A549 (cell line): ENCODE data around the gene TMEM163. TPM values are rescaled to one million over a fixed set of nuclear protein-coding genes. Genes with fewer than 3 reads are reported as not detected.

Experiments used
- ATAC-seq, 2 experiments: fragments of 200-7000 bp in 1 of 2; fragments of >200 bp in 1 of 2; cut with Nextera tagmentation in 1 of 2; cut with Tn5 transposase in 1 of 2; 3 replicates each; pipeline versions ENCODE4 v1.8.0 to v1.9.1; 2018 to 2020; ENCODE audit warnings: mild to moderate bottlenecking in 1 of 2, moderate library complexity in 1 of 2
- CTCF ChIA-PET: fragments of 300-600 bp; sonication (Branson Sonifier 250); formaldehyde crosslinking; extraction: SDS; loops from one replicate; lab custom pipeline; 2021; ENCODE audit warnings: antibody characterized with exemption, inconsistent platforms; lab: Yijun Ruan, JAX
- POLR2A ChIA-PET: fragments of 350-600 bp; formaldehyde crosslinking; extraction: SDS; loops from one replicate; lab custom pipeline; 2021; ENCODE audit warnings: antibody characterized with exemption, inconsistent platforms; lab: Yijun Ruan, JAX
- DNase-seq, 2 experiments: peaks; one replicate each; pipeline versions ENCODE4 v3.0.0 to v3.0.0-alpha.2; 2011 to 2016; ENCODE audit warnings: low read depth in 1 of 2, low spot score in 1 of 2
- FAIRE-seq: peaks from 2 replicates; lab custom pipeline; 2011; peaks lifted over from hg19 to GRCh38; lab: Jason Lieb, UNC
- H3K27ac ChIP-seq, 2 experiments: fragments of >200 bp; sonication (Bioruptor Twin); formaldehyde crosslinking; 3 replicates each; pipeline ENCODE4 v1.5.1; 2016 to 2017
- H3K4me1 ChIP-seq: fragments of >200 bp; sonication (Bioruptor Twin); formaldehyde crosslinking; 3 replicates; pipeline ENCODE4 v1.6.1; 2016
- H3K4me2 ChIP-seq: fragments of >200 bp; sonication (Bioruptor Twin); formaldehyde crosslinking; 3 replicates; pipeline ENCODE4 v1.6.1; 2016
- H3K4me3 ChIP-seq: fragments of >200 bp; sonication (Bioruptor Twin); formaldehyde crosslinking; 3 replicates; pipeline ENCODE4 v1.5.1; 2016
- H3K9me3 ChIP-seq: fragments of >200 bp; sonication (Bioruptor Twin); formaldehyde crosslinking; 3 replicates; pipeline ENCODE4 v1.6.1; 2016
- CBX8 ChIP-seq: fragments of 200-600 bp; sonication (generic); IDR thresholded peaks from 2 replicates; pipeline ENCODE4 v1.6.1; 2016
- CHD2 ChIP-seq: fragments of 150-350 bp; IDR thresholded peaks from 2 replicates; pipeline ENCODE4 v1.6.1; 2014; ENCODE audit warnings: low read length; ENCODE audit not compliant: partially characterized antibody
- CHD4 ChIP-seq: fragments of 200-600 bp; sonication (generic); IDR thresholded peaks from 2 replicates; pipeline ENCODE4 v1.6.1; 2016; ENCODE audit warnings: antibody characterized with exemption, mild to moderate bottlenecking, borderline replicate concordance
- EHF ChIP-seq: fragments of 250-450 bp; sonication (Bioruptor Pico); IDR thresholded peaks from 2 replicates; pipeline ENCODE4 v1.5.0; 2020; ENCODE audit warnings: mild to moderate bottlenecking
- EHMT2 ChIP-seq: fragments of 200-600 bp; sonication (generic); IDR thresholded peaks from 2 replicates; pipeline ENCODE4 v1.6.1; 2016; ENCODE audit warnings: antibody characterized with exemption, low read depth, mild to moderate bottlenecking, moderate library complexity
- ESRRA ChIP-seq: fragments of 150-350 bp; IDR thresholded peaks from 2 replicates; pipeline ENCODE4 v1.6.1; 2014; ENCODE audit warnings: mild to moderate bottlenecking, low read length, borderline replicate concordance
- FOXS1 ChIP-seq: fragments of 250-450 bp; sonication (Bioruptor Pico); IDR thresholded peaks from 2 replicates; pipeline ENCODE4 v1.5.0; 2020; ENCODE audit warnings: mild to moderate bottlenecking, moderate library complexity
- GATA3 ChIP-seq: IDR thresholded peaks from 2 replicates; pipeline ENCODE4 v1.6.1; 2012; ENCODE audit warnings: borderline replicate concordance
- HEYL ChIP-seq: fragments of 250-450 bp; sonication (Bioruptor Pico); IDR thresholded peaks from 2 replicates; pipeline ENCODE4 v1.8.0; 2021; ENCODE audit warnings: mild to moderate bottlenecking, moderate library complexity
- JUN ChIP-seq, 2 experiments: fragments of >200 bp; sonication (Bioruptor Twin); formaldehyde crosslinking; IDR thresholded peaks; 2 replicates in 1 of 2; 3 replicates in 1 of 2; pipeline ENCODE4 v1.6.1; 2016 to 2017
- JUNB ChIP-seq: fragments of >200 bp; sonication (Bioruptor Twin); formaldehyde crosslinking; IDR thresholded peaks from 2 replicates; pipeline ENCODE4 v1.6.1; 2016
- MAZ ChIP-seq: fragments of 150-350 bp; IDR thresholded peaks from 2 replicates; pipeline ENCODE4 v1.6.1; 2014; ENCODE audit warnings: antibody characterized with exemption, low read depth, low read length, borderline replicate concordance
- NFE2L2 ChIP-seq: fragments of 150-350 bp; conservative IDR thresholded peaks from 2 replicates; pipeline ENCODE4 v1.6.1; 2014; ENCODE audit warnings: low read length
- POLR2A ChIP-seq: IDR thresholded peaks from 2 replicates; pipeline ENCODE4 v1.6.1; 2012; ENCODE audit warnings: mild to moderate bottlenecking, low read length
- RAD21 ChIP-seq, 2 experiments: fragments of >200 bp in 1 of 2; sonication (Bioruptor Twin) in 1 of 2; formaldehyde crosslinking in 1 of 2; IDR thresholded peaks in 1 of 2; conservative IDR thresholded peaks in 1 of 2; 2 replicates in 1 of 2; 3 replicates in 1 of 2; pipeline ENCODE4 v1.6.1; 2012 to 2018; ENCODE audit warnings: inconsistent platforms in 1 of 2
- RCOR1 ChIP-seq: fragments of 150-350 bp; IDR thresholded peaks from 2 replicates; pipeline ENCODE4 v1.6.1; 2014; ENCODE audit warnings: antibody characterized with exemption, low read length, low read depth
- RNF2 ChIP-seq: fragments of 200-600 bp; sonication (generic); IDR thresholded peaks from 2 replicates; pipeline ENCODE4 v1.6.1; 2016; ENCODE audit warnings: low read depth, mild to moderate bottlenecking, antibody characterized with exemption, moderate library complexity, borderline replicate concordance
- SREBF2 ChIP-seq: fragments of 450-650 bp; IDR thresholded peaks from 2 replicates; pipeline ENCODE4 v1.6.1; 2014; ENCODE audit warnings: mild to moderate bottlenecking, moderate library complexity
- TP53 ChIP-seq: fragments of 250-450 bp; sonication (Bioruptor Pico); IDR thresholded peaks from 2 replicates; pipeline ENCODE4 v1.5.0; 2021; ENCODE audit warnings: mild to moderate bottlenecking, moderate library complexity
- ZFP36 ChIP-seq: fragments of 450-650 bp; IDR thresholded peaks from 2 replicates; pipeline ENCODE4 v1.6.1; 2014; ENCODE audit warnings: borderline replicate concordance; ENCODE audit not compliant: partially characterized antibody
- WGBS: methylation state at CpG from one replicate; pipeline ENCODE4 v1.1.6; 2017; ENCODE audit errors: missing lambda C conversion rate; 5-methylcytosine and 5-hydroxymethylcytosine counted together
- polyA plus RNA-seq, 4 experiments: library from polyadenylated mRNA; depleted of rRNA in 3 of 4; stranded (reverse); fragments of >200 nt; fragmentation: RNase III in 1 of 4; extraction: RNeasy Plus Mini Kit Qiagen cat#74134 plus additional on column Dnase treatment in 1 of 4; gene quantifications; 2 replicates in 3 of 4; 3 replicates in 1 of 4; pipeline ENCODE4 v1.2.3, GENCODE V29; 2011 to 2017
- TF ChIP-seq, protein P1 (sequence below): fragments of 150-350 bp; IDR thresholded peaks from 2 replicates; pipeline ENCODE4 v1.6.1; 2014; ENCODE audit warnings: low read depth, mild to moderate bottlenecking, low read length
- TF ChIP-seq, protein P2 (sequence below): fragments of >200 bp; sonication (Bioruptor Twin); formaldehyde crosslinking; IDR thresholded peaks from 2 replicates; pipeline ENCODE4 v1.6.1; 2016
- TF ChIP-seq, protein P3 (sequence below): fragments of >200 bp; sonication (Bioruptor Twin); formaldehyde crosslinking; IDR thresholded peaks from 3 replicates; pipeline ENCODE4 v1.6.1; 2016
- TF ChIP-seq, protein P4 (sequence below): IDR thresholded peaks from 2 replicates; pipeline ENCODE4 v1.6.1; 2012
- TF ChIP-seq, protein P5 (sequence below): fragments of 250-450 bp; sonication (Bioruptor Pico); IDR thresholded peaks from 2 replicates; pipeline ENCODE4 v1.5.0; 2020; ENCODE audit warnings: low read depth, mild to moderate bottlenecking, moderate library complexity

TMEM163 gene
- polyA plus RNA-seq, 2 of the 4 experiments (the other 2 are of a cell fraction) = not detected

DNA sequence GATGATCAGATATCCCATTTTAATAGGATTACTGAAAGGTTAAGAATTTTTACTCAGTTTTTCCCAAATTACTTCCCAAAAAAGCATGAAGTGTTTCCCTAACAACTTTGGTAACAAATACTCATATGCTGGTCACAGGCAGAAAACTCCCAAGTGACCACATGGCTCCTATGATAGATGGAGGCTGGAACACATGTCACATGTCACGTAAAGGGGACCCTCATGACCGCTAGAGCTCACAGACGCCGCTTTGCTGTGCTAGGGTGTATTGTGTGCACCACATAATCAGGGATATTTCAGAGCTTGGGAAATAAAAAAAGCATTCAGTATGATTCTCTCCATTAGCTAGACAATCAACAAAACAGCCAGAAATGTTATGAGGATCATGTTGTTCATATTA is 228.2 kb downstream of the TMEM163 start:
- ChIA-PET CTCF (interaction anchor here (0.9 to 1.9 kb wide), 2 partner anchors 26 to 39 kb away, joined by 3 to 5 read pairs; no protein-coding TSS in a partner anchor), POLR2A (no interaction called here)
- no peaks in the 10 kb centered on the region for H3K4me1 ChIP-seq
- WGBS = 24% methylated on average over 4 of the region's 4 CpGs
- no peak overlapping the region for H3K4me3 ChIP-seq
- ATAC-seq (no peak), FAIRE-seq (no peak), DNase-seq (no peak)
- no peak overlapping the region for H3K27ac ChIP-seq
- H3K4me2 ChIP-seq = no peak overlapping the region
- no peak for TF ChIP-seq ESRRA
- TF ChIP-seq GATA3 = no peak
- no peak for TF ChIP-seq JUN (IDR thresholded peaks at IDR 0.05)
- TF ChIP-seq POLR2A = no peak
- no peak for TF ChIP-seq HEYL (CRISPR knock-in tag)
- TF ChIP-seq, protein P1, sequence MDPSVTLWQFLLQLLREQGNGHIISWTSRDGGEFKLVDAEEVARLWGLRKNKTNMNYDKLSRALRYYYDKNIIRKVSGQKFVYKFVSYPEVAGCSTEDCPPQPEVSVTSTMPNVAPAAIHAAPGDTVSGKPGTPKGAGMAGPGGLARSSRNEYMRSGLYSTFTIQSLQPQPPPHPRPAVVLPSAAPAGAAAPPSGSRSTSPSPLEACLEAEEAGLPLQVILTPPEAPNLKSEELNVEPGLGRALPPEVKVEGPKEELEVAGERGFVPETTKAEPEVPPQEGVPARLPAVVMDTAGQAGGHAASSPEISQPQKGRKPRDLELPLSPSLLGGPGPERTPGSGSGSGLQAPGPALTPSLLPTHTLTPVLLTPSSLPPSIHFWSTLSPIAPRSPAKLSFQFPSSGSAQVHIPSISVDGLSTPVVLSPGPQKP = no peak
- TF ChIP-seq, protein P2, sequence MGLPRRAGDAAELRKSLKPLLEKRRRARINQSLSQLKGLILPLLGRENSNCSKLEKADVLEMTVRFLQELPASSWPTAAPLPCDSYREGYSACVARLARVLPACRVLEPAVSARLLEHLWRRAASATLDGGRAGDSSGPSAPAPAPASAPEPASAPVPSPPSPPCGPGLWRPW = no peak
- no peak for TF ChIP-seq RAD21 (conservative IDR thresholded peaks at IDR 0.05 in 1 of 2, IDR thresholded peaks at IDR 0.05 in 1 of 2)
- TF ChIP-seq, protein P3, sequence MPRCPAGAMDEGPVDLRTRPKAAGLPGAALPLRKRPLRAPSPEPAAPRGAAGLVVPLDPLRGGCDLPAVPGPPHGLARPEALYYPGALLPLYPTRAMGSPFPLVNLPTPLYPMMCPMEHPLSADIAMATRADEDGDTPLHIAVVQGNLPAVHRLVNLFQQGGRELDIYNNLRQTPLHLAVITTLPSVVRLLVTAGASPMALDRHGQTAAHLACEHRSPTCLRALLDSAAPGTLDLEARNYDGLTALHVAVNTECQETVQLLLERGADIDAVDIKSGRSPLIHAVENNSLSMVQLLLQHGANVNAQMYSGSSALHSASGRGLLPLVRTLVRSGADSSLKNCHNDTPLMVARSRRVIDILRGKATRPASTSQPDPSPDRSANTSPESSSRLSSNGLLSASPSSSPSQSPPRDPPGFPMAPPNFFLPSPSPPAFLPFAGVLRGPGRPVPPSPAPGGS = no peak
- TF ChIP-seq EHF (CRISPR knock-in tag) = no peak
- TF ChIP-seq SREBF2 = no peak
- TF ChIP-seq RCOR1 = no peak
- no peaks in the 10 kb centered on the region for H3K9me3 ChIP-seq

DNA sequence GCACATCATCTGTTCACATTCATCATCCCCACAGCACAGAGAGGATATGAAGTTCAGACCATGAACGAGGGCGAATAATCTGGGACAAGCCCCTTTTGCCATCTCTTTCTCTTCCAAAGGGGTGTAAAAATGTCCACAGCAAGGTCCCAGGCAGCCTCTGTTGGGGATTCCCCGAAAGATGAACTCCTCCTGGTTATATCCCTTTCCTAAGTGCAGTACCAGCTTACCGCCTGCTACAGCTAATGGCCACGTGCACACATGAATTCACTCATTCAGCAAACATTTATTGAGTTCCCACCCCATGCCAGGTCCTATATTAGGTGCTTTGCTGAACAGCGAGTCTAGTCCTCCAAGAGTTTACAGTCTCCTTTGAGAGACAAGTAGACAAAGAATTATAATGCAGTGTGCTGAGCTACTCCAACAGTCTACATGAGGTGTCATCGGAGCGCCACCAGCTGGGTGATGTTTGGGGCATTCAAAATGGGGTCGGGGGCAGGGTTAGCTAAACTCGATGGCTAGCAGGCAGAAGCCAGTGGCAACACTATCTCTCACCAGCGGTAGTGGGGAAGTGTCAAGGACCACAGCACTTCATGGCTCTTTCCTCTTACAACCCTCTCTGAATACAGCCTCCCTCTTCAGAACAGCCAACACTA is 228.9 kb downstream of the TMEM163 start:
- no peak overlapping the region for H3K4me3 ChIP-seq
- no peak overlapping the region for H3K4me2 ChIP-seq
- no peak overlapping the region for H3K27ac ChIP-seq
- TF ChIP-seq RCOR1 (no peak), MAZ (no peak), EHMT2 (no peak), JUN (IDR thresholded peaks at IDR 0.05) (no peak), RNF2 (no peak), HEYL (CRISPR knock-in tag) (no peak), ESRRA (no peak), EHF (CRISPR knock-in tag) (no peak), TP53 (CRISPR knock-in tag) (no peak), SREBF2 (no peak), CHD2 (no peak), NFE2L2 (no peak), ZFP36 (no peak), CBX8 (no peak), FOXS1 (CRISPR knock-in tag) (no peak), JUNB (no peak), CHD4 (no peak)
- TF ChIP-seq, protein P2 = no peak
- TF ChIP-seq, protein P4, sequence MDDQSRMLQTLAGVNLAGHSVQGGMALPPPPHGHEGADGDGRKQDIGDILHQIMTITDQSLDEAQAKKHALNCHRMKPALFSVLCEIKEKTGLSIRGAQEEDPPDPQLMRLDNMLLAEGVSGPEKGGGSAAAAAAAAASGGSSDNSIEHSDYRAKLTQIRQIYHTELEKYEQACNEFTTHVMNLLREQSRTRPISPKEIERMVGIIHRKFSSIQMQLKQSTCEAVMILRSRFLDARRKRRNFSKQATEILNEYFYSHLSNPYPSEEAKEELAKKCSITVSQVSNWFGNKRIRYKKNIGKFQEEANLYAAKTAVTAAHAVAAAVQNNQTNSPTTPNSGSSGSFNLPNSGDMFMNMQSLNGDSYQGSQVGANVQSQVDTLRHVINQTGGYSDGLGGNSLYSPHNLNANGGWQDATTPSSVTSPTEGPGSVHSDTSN = no peak
- TF ChIP-seq, protein P5, sequence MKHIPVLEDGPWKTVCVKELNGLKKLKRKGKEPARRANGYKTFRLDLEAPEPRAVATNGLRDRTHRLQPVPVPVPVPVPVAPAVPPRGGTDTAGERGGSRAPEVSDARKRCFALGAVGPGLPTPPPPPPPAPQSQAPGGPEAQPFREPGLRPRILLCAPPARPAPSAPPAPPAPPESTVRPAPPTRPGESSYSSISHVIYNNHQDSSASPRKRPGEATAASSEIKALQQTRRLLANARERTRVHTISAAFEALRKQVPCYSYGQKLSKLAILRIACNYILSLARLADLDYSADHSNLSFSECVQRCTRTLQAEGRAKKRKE = no peak
- no peak for FAIRE-seq
- ChIA-PET POLR2A (no interaction called here), CTCF (interaction anchor here (0.9 to 1.9 kb wide), 2 partner anchors 25 to 39 kb away, joined by 3 to 5 read pairs; no protein-coding TSS in a partner anchor)
- 47% methylated on average over 11 of the region's 11 CpGs for WGBS
- DNase-seq = no peak
- no peaks in the 10 kb centered on the region for H3K4me1 ChIP-seq
- no peak for ATAC-seq
- no peaks in the 10 kb centered on the region for H3K9me3 ChIP-seq
